Measurements from ENCODE around the gene OR2V1. TPM values are rescaled to one million over a fixed set of nuclear protein-coding genes. Genes with fewer than 3 reads are reported as not detected.
"Not testable (repeated sequence)": the region's sequence is repeated elsewhere in the genome, so short reads cannot be mapped to it uniquely, and the experiment has no call there.

The OR2V1 gene
- total RNA-seq, 6 experiments from 2014 or later = not detected

DNA sequence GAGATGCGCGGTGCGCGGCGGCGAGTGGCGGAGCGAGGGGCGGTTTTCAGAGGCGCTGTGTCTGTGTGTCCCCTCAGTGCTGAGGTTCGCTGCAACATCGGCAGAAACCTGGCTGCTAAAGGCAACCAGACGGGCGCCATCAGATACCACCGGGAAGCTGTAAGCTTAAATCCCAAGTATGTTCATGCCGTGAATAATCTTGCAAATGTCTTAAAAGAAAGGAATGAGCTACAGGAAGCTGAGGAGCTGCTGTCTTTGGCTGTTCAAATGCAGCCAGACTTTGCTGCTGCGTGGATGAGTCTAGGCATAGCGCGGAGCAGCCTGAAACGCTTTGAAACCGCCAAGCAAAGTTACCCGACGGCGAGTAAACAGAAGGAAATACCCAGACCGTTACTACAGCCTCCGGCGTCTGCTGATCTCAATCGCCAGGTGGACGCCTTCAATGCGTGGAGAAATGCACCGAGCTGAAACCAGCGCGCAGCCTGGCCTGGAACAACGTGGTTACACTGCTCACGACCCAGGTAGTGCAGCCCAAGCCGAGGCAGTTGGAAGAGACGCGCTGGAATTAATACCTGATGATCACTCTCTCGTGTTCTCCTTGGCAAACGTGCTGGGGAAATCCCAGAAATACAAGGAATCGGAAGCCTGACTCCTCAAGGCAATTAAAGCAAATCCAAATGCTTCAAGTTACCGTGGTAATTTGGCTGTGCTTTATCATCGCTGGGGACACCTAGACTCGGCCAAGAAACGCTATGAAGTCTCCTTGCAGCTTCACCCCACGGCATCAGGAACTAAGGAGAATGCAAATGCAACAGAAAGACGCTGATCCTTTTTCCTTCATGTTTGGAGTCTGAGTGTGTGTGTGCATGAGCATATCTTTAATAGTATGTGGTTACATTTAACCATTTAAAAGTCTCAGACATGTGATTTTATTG, 15.9 kb downstream of the OR2V1 start:
- Mint-ChIP-seq H3K4me1 (ENCODE audit: low read depth) (peaks cover 39% of the 10 kb centered on the region), H3K27ac (peak overlapping the region; percentile 67), H3K9me3 (no peaks in the 10 kb centered on the region), H3K27me3 (ENCODE audit: insufficient read depth) (peaks cover 1% of the 10 kb centered on the region), H3K36me3 (ENCODE audit: low read depth) (no peaks in the 10 kb centered on the region), H3K4me3 (peak overlapping the region; percentile 86)
- peak; percentile 69 for DNase-seq
- TF ChIP-seq, protein P1, sequence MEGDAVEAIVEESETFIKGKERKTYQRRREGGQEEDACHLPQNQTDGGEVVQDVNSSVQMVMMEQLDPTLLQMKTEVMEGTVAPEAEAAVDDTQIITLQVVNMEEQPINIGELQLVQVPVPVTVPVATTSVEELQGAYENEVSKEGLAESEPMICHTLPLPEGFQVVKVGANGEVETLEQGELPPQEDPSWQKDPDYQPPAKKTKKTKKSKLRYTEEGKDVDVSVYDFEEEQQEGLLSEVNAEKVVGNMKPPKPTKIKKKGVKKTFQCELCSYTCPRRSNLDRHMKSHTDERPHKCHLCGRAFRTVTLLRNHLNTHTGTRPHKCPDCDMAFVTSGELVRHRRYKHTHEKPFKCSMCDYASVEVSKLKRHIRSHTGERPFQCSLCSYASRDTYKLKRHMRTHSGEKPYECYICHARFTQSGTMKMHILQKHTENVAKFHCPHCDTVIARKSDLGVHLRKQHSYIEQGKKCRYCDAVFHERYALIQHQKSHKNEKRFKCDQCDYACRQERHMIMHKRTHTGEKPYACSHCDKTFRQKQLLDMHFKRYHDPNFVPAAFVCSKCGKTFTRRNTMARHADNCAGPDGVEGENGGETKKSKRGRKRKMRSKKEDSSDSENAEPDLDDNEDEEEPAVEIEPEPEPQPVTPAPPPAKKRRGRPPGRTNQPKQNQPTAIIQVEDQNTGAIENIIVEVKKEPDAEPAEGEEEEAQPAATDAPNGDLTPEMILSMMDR (IDR thresholded peaks at IDR 0.05) = no peak

DNA sequence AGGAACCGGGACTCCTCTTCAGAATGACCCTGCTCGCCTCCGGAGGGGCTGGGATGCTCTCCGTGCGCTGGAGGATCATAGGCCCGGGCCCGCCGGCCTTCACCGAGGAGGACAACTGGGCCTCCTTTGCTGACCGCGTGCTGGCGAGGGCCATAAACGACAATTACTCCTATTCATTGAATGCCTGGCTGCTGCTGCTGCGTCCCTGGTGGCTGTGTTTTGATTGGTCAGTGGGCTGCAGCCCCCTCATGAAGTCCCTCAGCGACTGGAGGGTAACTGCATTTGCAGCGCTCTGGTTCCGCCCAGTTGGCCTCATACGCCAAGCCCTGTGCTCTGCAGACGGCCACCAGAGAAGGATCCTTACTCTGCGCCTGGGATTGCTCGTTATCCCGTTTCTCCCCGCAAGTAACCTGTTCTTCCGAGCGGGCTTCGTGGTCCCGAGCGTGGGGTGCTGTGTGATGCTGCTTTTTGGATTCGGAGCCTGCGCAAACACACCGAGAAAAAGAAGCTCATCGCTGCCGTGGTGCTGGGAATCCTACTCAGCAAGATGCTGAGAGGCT, 16.6 kb downstream of the OR2V1 start:
- DNase-seq = no peak
- no peaks in the 10 kb centered on the region for H3K36me3 Mint-ChIP-seq (ENCODE audit: low read depth)
- H3K4me1 Mint-ChIP-seq (ENCODE audit: low read depth) = peaks cover 31% of the 10 kb centered on the region
- TF ChIP-seq, protein P1 (IDR thresholded peaks at IDR 0.05) = no peak
- H3K27me3 Mint-ChIP-seq (ENCODE audit: insufficient read depth) = peaks cover 3% of the 10 kb centered on the region
- H3K9me3 Mint-ChIP-seq = no peaks in the 10 kb centered on the region
- H3K4me3 Mint-ChIP-seq = peak overlapping the region; percentile 86
- peak overlapping the region; percentile 67 for H3K27ac Mint-ChIP-seq

DNA sequence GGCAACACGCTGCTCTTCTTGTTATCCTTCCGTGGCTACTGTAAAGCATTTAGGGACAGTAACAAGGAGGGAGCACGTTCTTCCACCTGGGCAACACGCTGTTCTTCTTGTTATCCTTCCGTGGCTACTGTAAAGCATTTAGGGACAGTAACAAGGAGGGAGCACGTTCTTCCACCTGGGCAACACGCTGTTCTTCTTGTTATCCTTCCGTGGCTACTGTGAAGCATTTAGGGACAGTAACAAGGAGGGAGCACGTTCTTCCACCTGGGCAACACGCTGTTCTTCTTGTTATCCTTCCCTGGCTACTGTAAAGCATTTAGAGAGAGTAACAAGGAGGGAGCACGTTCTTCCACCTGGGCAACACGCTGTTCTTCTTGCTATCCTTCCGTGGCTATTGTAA, 17.4 kb downstream of the OR2V1 start:
- H3K4me3 Mint-ChIP-seq; H3K27me3 Mint-ChIP-seq (ENCODE audit: insufficient read depth); H3K9me3 Mint-ChIP-seq; H3K27ac Mint-ChIP-seq; DNase-seq; H3K36me3 Mint-ChIP-seq (ENCODE audit: low read depth): not testable (repeated sequence)
- peaks cover 27% of the 10 kb centered on the region for H3K4me1 Mint-ChIP-seq (ENCODE audit: low read depth)

DNA sequence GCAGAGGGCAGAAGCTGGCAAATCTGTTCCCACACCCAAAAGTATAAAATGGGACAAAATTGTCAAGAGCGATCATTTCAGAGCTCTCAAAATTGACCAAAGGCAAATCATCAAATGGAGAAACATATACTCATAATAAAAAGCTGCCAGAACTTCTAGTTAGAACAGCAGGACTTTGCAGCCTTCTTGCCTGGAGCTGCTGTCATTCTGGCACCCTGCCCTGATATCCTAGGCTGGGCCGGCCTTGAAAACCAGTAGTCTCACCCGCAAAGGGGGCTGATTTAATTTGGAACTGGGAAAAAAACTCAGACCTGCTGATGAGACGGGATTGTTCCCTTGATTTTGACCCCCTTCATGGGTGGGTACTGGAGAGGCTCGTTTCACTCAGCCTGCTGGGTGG, 18.5 kb downstream of the OR2V1 start:
- Mint-ChIP-seq H3K4me1 (ENCODE audit: low read depth) (peaks cover 26% of the 10 kb centered on the region), H3K27me3 (ENCODE audit: insufficient read depth) (peaks cover 5% of the 10 kb centered on the region)

DNA sequence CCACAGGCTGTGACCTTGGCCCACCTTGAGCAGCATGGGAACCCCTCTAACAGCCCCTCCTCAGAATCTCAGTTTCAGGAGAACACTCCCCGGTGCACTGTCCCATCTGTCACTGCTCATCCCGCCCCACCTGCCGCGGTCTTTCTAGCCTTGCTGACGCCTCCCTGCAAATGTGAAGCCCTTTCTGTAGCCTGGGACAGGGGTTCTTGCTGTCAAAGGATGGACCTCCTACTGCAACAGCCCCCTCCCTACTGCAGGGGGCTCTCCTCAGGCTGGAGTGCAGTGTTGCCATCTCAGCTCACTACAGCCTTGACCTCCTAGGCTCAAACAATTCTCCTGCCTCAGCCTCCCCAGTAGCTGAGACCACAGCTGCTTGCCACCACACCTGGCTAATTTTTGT, 20.0 kb downstream of the OR2V1 start:
- no peak overlapping the region for H3K4me3 Mint-ChIP-seq
- no peak for DNase-seq
- H3K9me3 Mint-ChIP-seq = no peaks in the 10 kb centered on the region
- peaks cover 22% of the 10 kb centered on the region for H3K4me1 Mint-ChIP-seq (ENCODE audit: low read depth)
- TF ChIP-seq, protein P1 (IDR thresholded peaks at IDR 0.05) = no peak
- H3K27me3 Mint-ChIP-seq (ENCODE audit: insufficient read depth) = peaks cover 15% of the 10 kb centered on the region
- H3K27ac Mint-ChIP-seq = no peak overlapping the region
- H3K36me3 Mint-ChIP-seq (ENCODE audit: low read depth) = no peaks in the 10 kb centered on the region

More for the DNA sequence above, 18.5 kb downstream of the OR2V1 start:
- no peak overlapping the region for H3K27ac Mint-ChIP-seq
- H3K9me3 Mint-ChIP-seq = no peaks in the 10 kb centered on the region
- H3K4me3 Mint-ChIP-seq = no peak overlapping the region
- TF ChIP-seq, protein P1 (IDR thresholded peaks at IDR 0.05) = no peak
- H3K36me3 Mint-ChIP-seq (ENCODE audit: low read depth) = no peaks in the 10 kb centered on the region
- no peak for DNase-seq

DNA sequence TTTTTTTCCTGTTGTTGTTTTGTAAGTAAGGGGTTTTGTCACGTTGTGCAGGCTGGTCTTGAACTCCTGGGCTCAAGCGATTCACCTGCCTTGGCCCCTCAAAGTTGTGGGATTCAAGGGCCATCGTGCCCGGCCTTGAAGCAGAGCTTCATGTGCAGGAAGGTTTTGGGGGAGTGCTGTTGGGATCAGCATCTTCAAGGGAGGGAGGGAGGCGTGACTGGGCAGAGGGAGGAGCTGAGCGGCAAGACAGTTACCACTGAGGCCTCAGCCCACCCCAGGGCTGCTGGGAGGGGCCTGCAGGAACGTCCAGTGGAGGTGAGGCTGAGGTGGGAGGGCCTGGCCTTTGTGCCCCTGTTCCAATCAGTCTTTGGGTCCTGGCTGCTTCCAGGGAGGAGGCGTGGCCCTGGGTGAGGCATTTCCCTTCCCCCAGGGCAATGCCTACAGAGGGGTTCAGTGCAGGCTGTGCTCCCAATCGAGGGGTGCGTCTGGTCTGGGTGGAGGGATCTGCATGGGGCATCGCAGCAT, 21.4 kb downstream of the OR2V1 start:
- Mint-ChIP-seq H3K27me3 (ENCODE audit: insufficient read depth) (peaks cover 17% of the 10 kb centered on the region), H3K36me3 (ENCODE audit: low read depth) (no peaks in the 10 kb centered on the region), H3K9me3 (no peaks in the 10 kb centered on the region), H3K4me3 (no peak overlapping the region), H3K27ac (no peak overlapping the region), H3K4me1 (ENCODE audit: low read depth) (peaks cover 8% of the 10 kb centered on the region)
- TF ChIP-seq, protein P1 (IDR thresholded peaks at IDR 0.05) = no peak
- no peak for DNase-seq
